GM23248 (cell line): Measurements from ENCODE around the gene LRRIQ3. TPM values are rescaled to one million over a fixed set of nuclear protein-coding genes. Genes with fewer than 3 reads are reported as not detected.
A peak's percentile ranks its signal among the peaks of the same experiment; 100 is the strongest.

ENCODE experiments used
- DNase-seq: peaks from one replicate; pipeline ENCODE4 v3.0.0-alpha.2; 2015
- H2AFZ ChIP-seq: fragments of 200-600 bp; sonication (generic); 2 replicates; pipeline ENCODE4 v1.6.1; 2016; ENCODE audit warnings: antibody characterized with exemption
- H3F3A ChIP-seq: fragments of 200-600 bp; sonication (generic); 2 replicates; pipeline ENCODE4 v1.6.1; 2016; ENCODE audit warnings: mild to moderate bottlenecking, antibody characterized with exemption, mixed run types; ENCODE audit not compliant: insufficient read depth
- H3K27ac ChIP-seq: fragments of 200-600 bp; sonication (generic); 2 replicates; pipeline ENCODE4 v1.5.1; 2016; ENCODE audit warnings: mild to moderate bottlenecking
- H3K27me3 ChIP-seq: fragments of 200-600 bp; sonication (generic); replicated peaks from 2 replicates; pipeline ENCODE4 v1.6.1; 2016; ENCODE audit warnings: mild to moderate bottlenecking; ENCODE audit not compliant: insufficient read depth
- H3K36me3 ChIP-seq: fragments of 200-600 bp; sonication (generic); 2 replicates; pipeline ENCODE4 v1.6.1; 2016; ENCODE audit warnings: low read depth, mild to moderate bottlenecking
- H3K4me1 ChIP-seq: fragments of 200-600 bp; sonication (generic); 2 replicates; pipeline ENCODE4 v1.6.1; 2016; ENCODE audit warnings: mild to moderate bottlenecking; ENCODE audit not compliant: insufficient read depth
- H3K4me2 ChIP-seq: fragments of 200-600 bp; sonication (generic); one replicate; pipeline ENCODE4 v1.6.1; 2016; ENCODE audit warnings: mild to moderate bottlenecking; ENCODE audit not compliant: unreplicated experiment
- H3K4me3 ChIP-seq: fragments of 200-600 bp; sonication (generic); 2 replicates; pipeline ENCODE4 v1.5.1; 2016; ENCODE audit warnings: mild to moderate bottlenecking
- H3K79me2 ChIP-seq: fragments of 200-600 bp; sonication (generic); 2 replicates; pipeline ENCODE4 v1.6.1; 2016; ENCODE audit warnings: mild to moderate bottlenecking; ENCODE audit not compliant: insufficient read depth
- H3K9ac ChIP-seq: fragments of 200-600 bp; sonication (generic); 2 replicates; pipeline ENCODE4 v1.6.1; 2016; ENCODE audit warnings: mild to moderate bottlenecking
- H3K9me2 ChIP-seq: fragments of 200-600 bp; sonication (generic); 2 replicates; pipeline ENCODE4 v1.6.1; 2016; ENCODE audit warnings: mixed run types, mild to moderate bottlenecking, moderate library complexity; ENCODE audit not compliant: insufficient read depth
- H3K9me3 ChIP-seq: fragments of 200-600 bp; sonication (generic); one replicate; pipeline ENCODE4 v1.6.1; 2017; ENCODE audit warnings: low read depth
- H4K20me1 ChIP-seq: fragments of 200-600 bp; sonication (generic); 2 replicates; pipeline ENCODE4 v1.6.0; 2016; ENCODE audit not compliant: insufficient read depth
- EZH2 ChIP-seq: fragments of 200-600 bp; sonication (generic); IDR thresholded peaks from 2 replicates; pipeline ENCODE4 v1.6.1; 2018; ENCODE audit warnings: antibody characterized with exemption, mild to moderate bottlenecking; ENCODE audit not compliant: insufficient read depth, poor library complexity, severe bottlenecking
- EZH2phosphoT487 ChIP-seq: fragments of 200-600 bp; sonication (generic); IDR thresholded peaks from 2 replicates; pipeline ENCODE4 v1.6.1; 2018; ENCODE audit warnings: antibody characterized with exemption, moderate library complexity, mild to moderate bottlenecking, low read depth; ENCODE audit not compliant: insufficient read depth
- WGBS, 2 experiments: methylation state at CpG; one replicate each; pipeline ENCODE4 v1.1.6; 2015 to 2017; ENCODE audit warnings: low lambda C conversion rate in 2 of 2, low coverage in 1 of 2; ENCODE audit errors: missing lambda C conversion rate in 2 of 2; 5-methylcytosine and 5-hydroxymethylcytosine counted together
- in situ Hi-C: fragments of 300-500 bp; cut with MboI; formaldehyde crosslinking; loops from 2 replicates; pipeline ENCODE4 v1.15.0; 2020
- polyA plus RNA-seq: library from polyadenylated mRNA; unstranded; fragments of >200 nt; fragmentation: Nextera tagmentation; extraction: Ambion mirVana; gene quantifications from 2 replicates; pipeline ENCODE4 v1.2.1, GENCODE V29; 2016
- total RNA-seq: library from RNA; depleted of rRNA; stranded (reverse); fragments of >200 nt; shearing (Covaris generic); gene quantifications from 2 replicates; pipeline ENCODE4 v1.2.3, GENCODE V29; 2014

Gene LRRIQ3
- total and polyA plus RNA-seq, 2 experiments from 2014 or later, result 0.11 TPM; not detected in 1

GRCh38 chr1:74005533-74005932 is 192.4 kb downstream of the LRRIQ3 start:
- no peaks in the 10 kb centered on the region for H4K20me1 ChIP-seq
- no peaks in the 10 kb centered on the region for H3K9me2 ChIP-seq
- no peak overlapping the region for H2AFZ ChIP-seq
- H3K4me2 ChIP-seq, result no peak overlapping the region
- TF ChIP-seq EZH2phosphoT487 (no peak), EZH2 (no peak)
- no peaks in the 10 kb centered on the region for H3F3A ChIP-seq
- H3K27ac ChIP-seq, result no peak overlapping the region
- DNase-seq, result no peak
- H3K27me3 ChIP-seq, result no peaks in the 10 kb centered on the region
- no peaks in the 10 kb centered on the region for H3K9me3 ChIP-seq
- no peaks in the 10 kb centered on the region for H3K36me3 ChIP-seq
- in situ Hi-C loops, result no loop called here
- H3K9ac ChIP-seq, result no peak overlapping the region
- no peak overlapping the region for H3K4me3 ChIP-seq
- WGBS, 2 experiments, result 20 to 23% methylated on average over 4 of the region's 4 CpGs
- no peaks in the 10 kb centered on the region for H3K4me1 ChIP-seq
- no peaks in the 10 kb centered on the region for H3K79me2 ChIP-seq

GRCh38 chr1:74003806-74004205 is 194.2 kb downstream of the LRRIQ3 start:
- Histone ChIP-seq H3F3A (no peaks in the 10 kb centered on the region), H4K20me1 (no peaks in the 10 kb centered on the region), H3K36me3 (no peaks in the 10 kb centered on the region), H2AFZ (no peak overlapping the region), H3K4me1 (no peaks in the 10 kb centered on the region), H3K9me3 (no peaks in the 10 kb centered on the region), H3K27me3 (no peaks in the 10 kb centered on the region), H3K4me2 (no peak overlapping the region), H3K79me2 (no peaks in the 10 kb centered on the region), H3K9ac (no peak overlapping the region), H3K27ac (no peak overlapping the region), H3K9me2 (no peaks in the 10 kb centered on the region), H3K4me3 (no peak overlapping the region)
- DNase-seq, result no peak
- in situ Hi-C loops, result no loop called here
- TF ChIP-seq EZH2phosphoT487 (no peak), EZH2 (no peak)

GRCh38 chr1:73998348-73998959 is 199.5 kb downstream of the LRRIQ3 start:
- no peaks in the 10 kb centered on the region for H3F3A ChIP-seq
- no peak overlapping the region for H3K4me2 ChIP-seq
- H3K9me3 ChIP-seq, result no peaks in the 10 kb centered on the region
- H4K20me1 ChIP-seq, result no peaks in the 10 kb centered on the region
- no peak overlapping the region for H2AFZ ChIP-seq
- in situ Hi-C loops, result no loop called here
- H3K27ac ChIP-seq, result no peak overlapping the region
- H3K9me2 ChIP-seq, result no peaks in the 10 kb centered on the region
- H3K79me2 ChIP-seq, result no peaks in the 10 kb centered on the region
- H3K27me3 ChIP-seq, result no peaks in the 10 kb centered on the region
- 0 to 3% methylated on average over 2 of the region's 2 CpGs for WGBS, 2 experiments
- H3K36me3 ChIP-seq, result no peaks in the 10 kb centered on the region
- no peaks in the 10 kb centered on the region for H3K4me1 ChIP-seq
- peak; percentile 37 for DNase-seq
- no peak overlapping the region for H3K4me3 ChIP-seq
- H3K9ac ChIP-seq, result no peak overlapping the region
- TF ChIP-seq EZH2phosphoT487, result no peak
- no peak for TF ChIP-seq EZH2

- Histone ChIP-seq H3K79me2 (no peaks in the 10 kb centered on the region), H3K27me3 (no peaks in the 10 kb centered on the region), H3K9ac (no peak overlapping the region), H3K4me1 (no peaks in the 10 kb centered on the region), H3K27ac (no peak overlapping the region), H3K4me2 (no peak overlapping the region), H2AFZ (no peak overlapping the region), H3F3A (no peaks in the 10 kb centered on the region), H4K20me1 (no peaks in the 10 kb centered on the region), H3K36me3 (no peaks in the 10 kb centered on the region), H3K4me3 (no peak overlapping the region), H3K9me2 (no peaks in the 10 kb centered on the region), H3K9me3 (no peaks in the 10 kb centered on the region)
- 1% methylated on average over 3 of the region's 3 CpGs for WGBS, 2 experiments
- in situ Hi-C loops, result no loop called here
- DNase-seq, result no peak
- no peak for TF ChIP-seq EZH2
- TF ChIP-seq EZH2phosphoT487, result no peak
Observed at GRCh38 chr1:73980324-73981040, 217.5 kb downstream of the LRRIQ3 start.

- 11 to 16% methylated on average over 2 of the region's 2 CpGs for WGBS, 2 experiments
- TF ChIP-seq EZH2phosphoT487, result no peak
- TF ChIP-seq EZH2, result no peak
- H3F3A ChIP-seq, result no peaks in the 10 kb centered on the region
- H3K27me3 ChIP-seq, result no peaks in the 10 kb centered on the region
- H4K20me1 ChIP-seq, result no peaks in the 10 kb centered on the region
- H3K9me3 ChIP-seq, result no peaks in the 10 kb centered on the region
- H3K79me2 ChIP-seq, result no peaks in the 10 kb centered on the region
- H3K4me2 ChIP-seq, result no peak overlapping the region
- H2AFZ ChIP-seq, result no peak overlapping the region
- H3K4me3 ChIP-seq, result no peak overlapping the region
- no peaks in the 10 kb centered on the region for H3K36me3 ChIP-seq
- no peak overlapping the region for H3K9ac ChIP-seq
- in situ Hi-C loops, result no loop called here
- no peak overlapping the region for H3K27ac ChIP-seq
- no peaks in the 10 kb centered on the region for H3K4me1 ChIP-seq
- H3K9me2 ChIP-seq, result no peaks in the 10 kb centered on the region
- DNase-seq, result no peak
Observed at GRCh38 chr1:73979684-73980083, 218.3 kb downstream of the LRRIQ3 start.
